Suppressor macrophage treated with lipopolysaccharide for 1 hour (primary cell): Measurements from ENCODE around the gene NXN.
"Not testable (repeated sequence)": the region's sequence is repeated elsewhere in the genome, so short reads cannot be mapped to it uniquely, and the experiment has no call there.

Experiments
- DNase-seq, 3 donors: peaks; one replicate each; pipeline ENCODE4 v3.0.0-alpha.2; 2020 to 2022

NXN gene

GRCh38 chr17:1005361-1005946 lies 25.9 kb upstream of the NXN start:
- no peak for DNase-seq

GRCh38 chr17:1004769-1005295 lies 25.3 kb upstream of the NXN start:
- DNase-seq: no peak

GRCh38 chr17:1003972-1004768 lies 24.6 kb upstream of the NXN start:
- DNase-seq: no peak

- DNase-seq: no peak
Observed at GRCh38 chr17:1003633-1003971, 24.0 kb upstream of the NXN start.

GRCh38 chr17:1002771-1003555 lies 23.4 kb upstream of the NXN start:
- DNase-seq: no peak

- DNase-seq: no peak
Observed at GRCh38 chr17:1002412-1002753, 22.8 kb upstream of the NXN start.

- DNase-seq: no peak
Observed at GRCh38 chr17:1001640-1002411, 22.2 kb upstream of the NXN start.

- DNase-seq: no peak
Observed at GRCh38 chr17:1000597-1001461, 21.3 kb upstream of the NXN start.

- no peak for DNase-seq
Observed at GRCh38 chr17:998111-998510, 18.5 kb upstream of the NXN start.

GRCh38 chr17:996554-997344 lies 17.2 kb upstream of the NXN start, which contains the start of gene TIMM22:
Gene TIMM22, plus strand, starts transcription at chr17:997129. Its CDS starts 14 bp downstream, at chr17:997143.
- peak; percentile 98 for DNase-seq

GRCh38 chr17:995324-995723 lies 15.7 kb upstream of the NXN start:
- DNase-seq: not testable (repeated sequence)

GRCh38 chr17:992933-993332 lies 13.4 kb upstream of the NXN start:
- no peak for DNase-seq

GRCh38 chr17:988561-988960 lies 9.0 kb upstream of the NXN start:
- DNase-seq: no peak

- DNase-seq: no peak
Observed at GRCh38 chr17:987931-988330, 8.4 kb upstream of the NXN start.

GRCh38 chr17:986322-986929 lies 6.8 kb upstream of the NXN start:
- DNase-seq: no peak

- no peak for DNase-seq
Observed at GRCh38 chr17:983921-984320, 4.3 kb upstream of the NXN start.

- DNase-seq: no peak
Observed at GRCh38 chr17:981292-981658, 1.7 kb upstream of the NXN start.

- peak; percentile 87 to 94 (median 90) for DNase-seq
Observed at GRCh38 chr17:980406-981291, 1.1 kb upstream of the NXN start.

GRCh38 chr17:979212-979538 lies 401 bp downstream of the NXN start:
- no peak for DNase-seq
